ENCODE measurements around the gene MCEMP1. TPM values are rescaled to one million over a fixed set of nuclear protein-coding genes. Genes with fewer than 3 reads are reported as not detected.

The MCEMP1 gene
- polyA plus RNA-seq, 1 experiment, result not detected

- Histone ChIP-seq H3K27me3 (ENCODE audit: control insufficient read depth, insufficient read depth, low read length) (peaks cover 3% of the 10 kb centered on the region), H3K4me3 (ENCODE audit: low read depth, low read length) (peak overlapping the region; percentile 92), H3K9me3 (ENCODE audit: control insufficient read depth, insufficient read depth, low read length) (no peaks in the 10 kb centered on the region; the same call in 1 of the 2 replicates), H3K27ac (ENCODE audit: low read depth, low read length) (peak overlapping the region; percentile 39)
- ChIA-PET POLR2A (interaction anchor here (0.5 to 1.0 kb wide), 6 partner anchors 29 to 143 kb away, joined by 3 to 11 read pairs (median 4); partner anchors contain the start of genes PET100 and XAB2), CTCF (interaction anchor here (0.5 to 2.2 kb wide), 42 partner anchors 8 to 582 kb away, joined by 3 to 80 read pairs (median 4); partner anchors contain the start of genes FCER2, INSR, PET100 and RETN)
- TF ChIP-seq CTCF (IDR thresholded peaks at IDR 0.05; ENCODE audit: low read depth, low read length), result peak; percentile 68
- peak; percentile 21 for DNase-seq (ENCODE audit: low read depth, low spot score)
Measured at GRCh38 chr19:7681340-7682174, 4.7 kb downstream of the MCEMP1 start.

GRCh38 chr19:7682175-7682855, 5.4 kb downstream of the MCEMP1 start:
- Histone ChIP-seq H3K27me3 (ENCODE audit: control insufficient read depth, insufficient read depth, low read length) (peaks cover 3% of the 10 kb centered on the region), H3K4me3 (ENCODE audit: low read depth, low read length) (peak overlapping the region; percentile 92), H3K27ac (ENCODE audit: low read depth, low read length) (no peak overlapping the region), H3K9me3 (ENCODE audit: control insufficient read depth, insufficient read depth, low read length) (no peaks in the 10 kb centered on the region; the same call in 1 of the 2 replicates)
- no peak for DNase-seq (ENCODE audit: low read depth, low spot score)
- no peak; the same call in 1 of the 2 replicates for TF ChIP-seq CTCF (IDR thresholded peaks at IDR 0.05; ENCODE audit: low read depth, low read length)
- ChIA-PET POLR2A (no interaction called here), CTCF (no interaction called here)

GRCh38 chr19:7685546-7686445, 8.9 kb downstream of the MCEMP1 start:
- no peak for DNase-seq (ENCODE audit: low read depth, low spot score)
- POLR2A ChIA-PET, result no interaction called here
- CTCF ChIA-PET, result interaction anchor here (0.5 to 1.3 kb wide), 3 partner anchors 36 to 117 kb away, joined by 3 to 9 read pairs (median 3); no protein-coding TSS in a partner anchor
- TF ChIP-seq CTCF (IDR thresholded peaks at IDR 0.05; ENCODE audit: low read depth, low read length), result no peak
- no peaks in the 10 kb centered on the region for H3K27me3 ChIP-seq (ENCODE audit: control insufficient read depth, insufficient read depth, low read length)
- no peak overlapping the region for H3K27ac ChIP-seq (ENCODE audit: low read depth, low read length)
- peaks cover 5% of the 10 kb centered on the region; the same call in 1 of the 2 replicates for H3K9me3 ChIP-seq (ENCODE audit: control insufficient read depth, insufficient read depth, low read length)
- no peak overlapping the region for H3K4me3 ChIP-seq (ENCODE audit: low read depth, low read length)

- Histone ChIP-seq H3K4me3 (ENCODE audit: low read depth, low read length) (no peak overlapping the region), H3K27me3 (ENCODE audit: control insufficient read depth, insufficient read depth, low read length) (no peaks in the 10 kb centered on the region), H3K9me3 (ENCODE audit: control insufficient read depth, insufficient read depth, low read length) (peaks cover 5% of the 10 kb centered on the region; the same call in 1 of the 2 replicates), H3K27ac (ENCODE audit: low read depth, low read length) (no peak overlapping the region)
- POLR2A ChIA-PET, result no interaction called here
- no peak for DNase-seq (ENCODE audit: low read depth, low spot score)
- TF ChIP-seq CTCF (IDR thresholded peaks at IDR 0.05; ENCODE audit: low read depth, low read length), result no peak
- CTCF ChIA-PET, result no interaction called here
Measured at GRCh38 chr19:7687177-7687576, 10.3 kb downstream of the MCEMP1 start.

Measured in AG04450 (cell line).